ENCODE measurements around the gene CMTM7.

GRCh38 chr3:32405155-32405554, 13.5 kb downstream of the CMTM7 start:
- TF ChIP-seq POLR2AphosphoS5 (IDR thresholded peaks at IDR 0.05; ENCODE audit: low read depth, low read length) (no peak), TAF1 (IDR thresholded peaks at IDR 0.05; ENCODE audit: borderline replicate concordance, insufficient read depth, low read length) (no peak), SIN3A (IDR thresholded peaks at IDR 0.05; ENCODE audit: borderline replicate concordance, insufficient read depth, low read length) (no peak), REST (IDR thresholded peaks at IDR 0.05; ENCODE audit: insufficient read depth in 1 of 2, low read depth in 2 of 2, low read length in 2 of 2) (no peak)
